Gastrocnemius medialis (tissue), 4 donors: ENCODE results near the gene ATP6V0D1.

Experiments used
- POLR2A ChIP-seq, 2 donors: fragments of 450-650 bp; IDR thresholded peaks; one replicate each; pipeline ENCODE4 v1.6.1; 2017; ENCODE audit warnings: antibody characterized with exemption in 2 of 2, mild to moderate bottlenecking in 2 of 2, moderate library complexity in 2 of 2
- TF ChIP-seq, protein P1 (sequence below), 5 experiments: fragments of 450-650 bp in 3 of 5; fragments of 200-600 bp in 2 of 5; sonication (generic) in 2 of 5; IDR thresholded peaks in 4 of 5; conservative IDR thresholded peaks in 1 of 5; 1 replicate in 4 of 5; 2 replicates in 1 of 5; pipeline ENCODE4 v1.5.1; 2016 to 2019; ENCODE audit warnings: antibody characterized with exemption in 5 of 5, mild to moderate bottlenecking in 3 of 5, moderate library complexity in 3 of 5

DNA sequence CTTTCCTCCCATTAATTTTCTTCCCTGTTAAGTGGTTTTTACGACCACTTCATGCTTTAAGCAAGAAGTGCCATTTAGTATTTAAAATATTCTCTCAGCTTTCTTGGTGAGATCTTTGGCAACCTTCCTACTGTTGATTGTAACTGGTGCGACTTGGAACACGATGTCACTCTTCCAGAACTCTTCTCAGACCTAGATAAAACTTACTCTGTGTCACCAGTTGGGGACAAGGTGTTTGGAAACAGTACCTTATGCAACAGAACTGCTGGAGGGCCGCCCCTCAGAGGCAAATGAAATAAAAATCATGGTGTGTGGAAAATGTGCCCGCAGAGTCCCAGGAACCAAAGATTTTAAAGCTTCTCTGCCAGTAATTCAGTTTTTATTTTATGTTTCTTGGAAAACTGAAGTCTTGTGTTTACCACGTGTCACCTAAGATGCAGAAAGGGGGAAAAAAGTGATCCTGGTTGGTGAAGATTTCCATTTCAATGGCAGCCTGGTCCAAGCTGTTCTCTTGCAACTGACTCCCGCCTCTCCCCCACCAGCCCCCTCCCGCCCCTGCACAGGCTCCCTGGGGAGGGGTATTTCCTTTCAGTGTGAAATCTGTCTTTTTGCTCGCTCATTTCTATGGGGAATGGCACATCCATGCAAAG is 57.2 kb downstream of the ATP6V0D1 start:
- no peak for TF ChIP-seq POLR2A (IDR thresholded peaks at IDR 0.05)
- TF ChIP-seq, protein P1, sequence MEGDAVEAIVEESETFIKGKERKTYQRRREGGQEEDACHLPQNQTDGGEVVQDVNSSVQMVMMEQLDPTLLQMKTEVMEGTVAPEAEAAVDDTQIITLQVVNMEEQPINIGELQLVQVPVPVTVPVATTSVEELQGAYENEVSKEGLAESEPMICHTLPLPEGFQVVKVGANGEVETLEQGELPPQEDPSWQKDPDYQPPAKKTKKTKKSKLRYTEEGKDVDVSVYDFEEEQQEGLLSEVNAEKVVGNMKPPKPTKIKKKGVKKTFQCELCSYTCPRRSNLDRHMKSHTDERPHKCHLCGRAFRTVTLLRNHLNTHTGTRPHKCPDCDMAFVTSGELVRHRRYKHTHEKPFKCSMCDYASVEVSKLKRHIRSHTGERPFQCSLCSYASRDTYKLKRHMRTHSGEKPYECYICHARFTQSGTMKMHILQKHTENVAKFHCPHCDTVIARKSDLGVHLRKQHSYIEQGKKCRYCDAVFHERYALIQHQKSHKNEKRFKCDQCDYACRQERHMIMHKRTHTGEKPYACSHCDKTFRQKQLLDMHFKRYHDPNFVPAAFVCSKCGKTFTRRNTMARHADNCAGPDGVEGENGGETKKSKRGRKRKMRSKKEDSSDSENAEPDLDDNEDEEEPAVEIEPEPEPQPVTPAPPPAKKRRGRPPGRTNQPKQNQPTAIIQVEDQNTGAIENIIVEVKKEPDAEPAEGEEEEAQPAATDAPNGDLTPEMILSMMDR (IDR thresholded peaks at IDR 0.05 in 4 of 5, conservative IDR thresholded peaks at IDR 0.05 in 1 of 5), result no peak
